Mammary microvascular endothelial cell (primary cell): Measurements from ENCODE around the gene TAMM41. TPM values are rescaled to one million over a fixed set of nuclear protein-coding genes. Genes with fewer than 3 reads are reported as not detected.

ENCODE experiments used
- total RNA-seq: library from RNA; depleted of rRNA; stranded (reverse); fragments of >200 nt; gene quantifications from 2 replicates; pipeline ENCODE4 v1.2.3, GENCODE V29; 2015

Gene TAMM41, protein sequence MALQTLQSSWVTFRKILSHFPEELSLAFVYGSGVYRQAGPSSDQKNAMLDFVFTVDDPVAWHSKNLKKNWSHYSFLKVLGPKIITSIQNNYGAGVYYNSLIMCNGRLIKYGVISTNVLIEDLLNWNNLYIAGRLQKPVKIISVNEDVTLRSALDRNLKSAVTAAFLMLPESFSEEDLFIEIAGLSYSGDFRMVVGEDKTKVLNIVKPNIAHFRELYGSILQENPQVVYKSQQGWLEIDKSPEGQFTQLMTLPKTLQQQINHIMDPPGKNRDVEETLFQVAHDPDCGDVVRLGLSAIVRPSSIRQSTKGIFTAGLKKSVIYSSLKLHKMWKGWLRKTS
- total RNA-seq: 8.1 and 10.2 TPM in 2 replicates

DNA sequence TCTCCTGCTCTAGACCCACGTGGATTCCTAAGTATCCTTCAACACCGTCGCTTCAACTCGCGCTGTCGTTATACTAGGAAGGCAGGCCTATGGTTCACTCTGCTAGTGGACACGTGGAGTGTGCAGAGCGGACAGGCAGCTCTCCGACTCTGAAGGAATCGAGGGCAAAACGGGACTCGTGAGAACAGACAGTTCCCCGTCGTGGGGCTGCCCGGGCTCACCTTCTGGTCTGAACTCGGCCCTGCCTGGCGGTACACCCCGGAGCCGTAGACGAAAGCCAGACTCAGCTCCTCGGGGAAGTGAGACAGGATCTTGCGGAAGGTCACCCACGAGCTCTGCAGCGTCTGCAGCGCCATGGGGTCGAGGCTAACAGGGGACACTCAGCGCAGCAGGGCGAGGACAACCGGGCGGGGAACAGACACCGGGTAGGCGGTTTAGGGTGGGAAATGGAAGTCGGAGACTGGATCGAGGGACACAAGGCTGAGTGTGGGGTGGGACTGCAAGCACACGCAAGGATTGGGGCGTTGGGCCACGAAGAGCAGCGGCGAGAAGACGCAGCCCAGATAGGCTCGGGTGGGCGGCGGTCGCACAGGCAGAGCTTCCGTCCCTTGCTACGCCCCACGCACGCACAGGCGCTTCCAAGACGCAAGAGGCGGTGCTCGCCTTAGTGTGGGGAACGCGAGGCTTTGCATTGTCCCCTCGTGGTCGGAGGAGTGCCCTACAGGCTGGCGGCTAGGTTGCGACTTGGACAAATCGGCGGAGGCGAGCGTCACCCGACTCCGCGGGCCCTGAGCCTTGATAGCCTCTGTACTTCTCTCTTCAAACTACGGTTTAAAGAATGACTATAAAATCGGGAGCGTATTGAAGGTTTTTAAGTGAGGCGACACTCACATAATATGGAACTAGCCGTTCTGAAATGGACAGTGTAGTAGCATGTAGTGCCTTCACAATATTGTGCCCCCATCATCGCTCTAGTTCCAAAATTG is at the start of gene TAMM41:
TAMM41 (minus strand) TSS at position 605 of the 986 bp plus-strand sequence; CDS start at position 356, 249 bp downstream.

Other genes starting within 250 kb of the TAMM41 start
- 32.1 and 32.3 TPM in 2 replicates for gene VGLL4, start 203.0 kb downstream of the TAMM41 start, total RNA-seq
- gene SYN2, start 157.5 kb upstream of the TAMM41 start, total RNA-seq: 0.34 and 0.40 TPM in 2 replicates